Activated CD4-positive, alpha-beta T cell treated with anti-CD3 and anti-CD28 coated beads for 1 hour (primary cell): ENCODE results near the gene GSTA2.
"Not testable (repeated sequence)": the region's sequence is repeated elsewhere in the genome, so short reads cannot be mapped to it uniquely, and the experiment has no call there.

Experiments
- DNase-seq: peaks from one replicate; pipeline ENCODE4 v3.0.0-alpha.2; 2020

Gene GSTA2

GRCh38 chr6:52759085-52759484 is 4.2 kb downstream of the GSTA2 start:
- DNase-seq = no peak

- DNase-seq = not testable (repeated sequence)
Measured at GRCh38 chr6:52757651-52758338, 5.5 kb downstream of the GSTA2 start.

GRCh38 chr6:52754443-52754842 is 8.8 kb downstream of the GSTA2 start:
- DNase-seq = no peak

DNA sequence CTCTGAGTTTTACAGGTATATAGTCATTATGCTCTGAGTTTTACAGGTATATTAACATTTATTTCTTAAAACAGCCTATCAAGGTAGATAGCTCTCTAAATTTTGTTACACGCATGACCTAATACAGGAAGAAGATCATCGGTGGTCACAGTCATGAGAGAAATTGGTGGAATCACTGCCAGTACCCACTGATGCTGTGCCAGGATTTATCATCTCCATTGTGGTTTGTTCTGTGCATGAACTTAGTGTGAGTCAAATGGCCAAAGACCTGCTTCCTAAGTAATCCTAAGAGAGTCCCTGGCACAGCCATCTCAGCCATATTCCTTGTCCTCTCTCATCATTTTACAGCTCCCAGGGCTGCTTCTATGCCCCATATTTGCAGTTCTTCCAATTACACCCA is 10.1 kb downstream of the GSTA2 start:
- DNase-seq = not testable (repeated sequence)

- no peak for DNase-seq
Measured at GRCh38 chr6:52752310-52752709, 11.0 kb downstream of the GSTA2 start.

GRCh38 chr6:52749556-52750152 is 13.6 kb downstream of the GSTA2 start:
- no peak for DNase-seq

- DNase-seq = not testable (repeated sequence)
Measured at GRCh38 chr6:52747301-52747700, 16.0 kb downstream of the GSTA2 start.

GRCh38 chr6:52746213-52746612 is 17.1 kb downstream of the GSTA2 start:
- no peak for DNase-seq

- no peak for DNase-seq
Measured at GRCh38 chr6:52745764-52746201, 17.5 kb downstream of the GSTA2 start.

DNA sequence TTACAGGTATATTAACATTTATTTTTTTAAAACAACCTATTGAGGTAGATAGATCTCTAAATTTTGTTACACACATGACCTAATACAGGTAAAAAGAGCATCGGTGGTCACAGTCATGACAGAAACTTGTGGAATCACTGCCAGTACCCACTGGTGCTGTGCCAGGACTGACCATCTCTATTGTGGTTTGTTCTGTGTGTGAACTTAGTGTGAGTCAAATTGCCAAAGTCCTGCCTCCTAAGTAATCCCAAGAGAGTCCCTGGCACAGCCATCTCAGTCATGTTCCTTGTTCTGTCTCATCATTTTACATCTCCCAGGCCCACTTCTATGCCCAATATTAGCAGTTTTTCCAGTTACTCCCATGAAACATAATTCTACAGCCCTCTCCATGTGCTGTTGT is 21.4 kb downstream of the GSTA2 start:
- DNase-seq = no peak

- no peak for DNase-seq
Measured at GRCh38 chr6:52739627-52740026, 23.6 kb downstream of the GSTA2 start.

- DNase-seq = no peak
Measured at GRCh38 chr6:52739134-52739533, 24.1 kb downstream of the GSTA2 start.

DNA sequence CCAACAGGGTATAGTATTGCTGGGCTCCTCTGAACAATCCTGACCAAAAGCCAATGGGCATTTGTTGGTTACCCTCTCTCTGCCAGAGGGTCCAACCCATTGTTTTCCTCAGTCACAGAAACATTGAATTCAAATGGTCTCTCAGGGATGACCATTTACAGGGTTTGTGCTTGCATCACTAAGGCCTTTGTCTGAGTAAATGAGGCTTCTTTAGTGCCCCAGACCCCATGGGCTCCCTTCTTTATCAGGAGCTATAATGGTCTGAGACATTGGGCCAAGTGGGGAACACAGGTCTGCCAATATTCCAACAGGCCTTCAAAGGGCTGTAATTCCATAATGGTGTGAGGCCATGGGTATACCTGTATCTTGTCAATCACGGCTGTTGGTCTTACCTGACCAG is 27.1 kb downstream of the GSTA2 start:
- DNase-seq = no peak

GRCh38 chr6:52735071-52735470 is 28.2 kb downstream of the GSTA2 start:
- DNase-seq = no peak

- no peak for DNase-seq
Measured at GRCh38 chr6:52734072-52734471, 29.2 kb downstream of the GSTA2 start.

- no peak for DNase-seq
Measured at GRCh38 chr6:52733172-52733571, 30.1 kb downstream of the GSTA2 start.

GRCh38 chr6:52731719-52732118 is 31.6 kb downstream of the GSTA2 start:
- DNase-seq = no peak

- no peak for DNase-seq
Measured at GRCh38 chr6:52729576-52729975, 33.7 kb downstream of the GSTA2 start.

DNA sequence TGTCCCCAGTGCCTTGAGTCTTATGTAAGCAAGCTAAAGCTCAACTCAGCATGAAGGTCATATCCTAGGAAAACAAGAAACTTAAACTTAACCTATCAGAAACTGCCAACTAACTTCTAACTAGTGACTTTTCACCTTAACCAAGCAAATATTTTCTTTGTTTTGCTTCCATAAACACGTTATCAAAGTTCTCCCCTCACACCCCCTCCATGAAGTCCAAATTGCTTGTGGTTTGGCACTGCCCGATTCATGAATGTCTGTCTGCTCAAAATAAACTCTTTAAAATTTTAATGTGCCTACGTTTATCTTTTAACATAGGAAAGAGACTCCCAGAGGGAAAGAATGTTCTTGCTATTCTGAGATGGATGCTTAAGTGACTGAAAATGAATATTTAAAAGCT is 34.9 kb downstream of the GSTA2 start:
- no peak for DNase-seq

DNA sequence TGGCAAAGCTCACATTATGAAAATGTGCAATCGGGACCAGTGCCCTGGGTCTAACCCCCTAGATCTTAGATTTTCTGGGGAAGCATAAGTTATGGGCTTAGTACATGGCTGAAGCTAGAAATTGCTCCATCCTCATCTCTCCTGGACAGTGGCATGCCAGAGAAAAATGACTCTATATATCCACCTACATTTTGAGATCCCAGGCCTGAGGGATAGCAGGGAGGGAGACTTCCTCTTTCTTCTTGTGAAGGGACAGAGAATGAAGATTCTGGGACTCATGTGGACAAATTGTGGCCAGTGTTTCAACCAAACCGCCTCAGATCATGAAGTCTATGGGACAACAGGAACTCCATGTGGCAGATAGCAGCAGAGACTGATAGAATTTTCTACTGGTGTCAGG is 35.4 kb downstream of the GSTA2 start:
- DNase-seq = no peak

GRCh38 chr6:52726741-52727535 is 36.3 kb downstream of the GSTA2 start:
- no peak for DNase-seq

GRCh38 chr6:52726193-52726542 is 37.1 kb downstream of the GSTA2 start:
- no peak for DNase-seq

DNA sequence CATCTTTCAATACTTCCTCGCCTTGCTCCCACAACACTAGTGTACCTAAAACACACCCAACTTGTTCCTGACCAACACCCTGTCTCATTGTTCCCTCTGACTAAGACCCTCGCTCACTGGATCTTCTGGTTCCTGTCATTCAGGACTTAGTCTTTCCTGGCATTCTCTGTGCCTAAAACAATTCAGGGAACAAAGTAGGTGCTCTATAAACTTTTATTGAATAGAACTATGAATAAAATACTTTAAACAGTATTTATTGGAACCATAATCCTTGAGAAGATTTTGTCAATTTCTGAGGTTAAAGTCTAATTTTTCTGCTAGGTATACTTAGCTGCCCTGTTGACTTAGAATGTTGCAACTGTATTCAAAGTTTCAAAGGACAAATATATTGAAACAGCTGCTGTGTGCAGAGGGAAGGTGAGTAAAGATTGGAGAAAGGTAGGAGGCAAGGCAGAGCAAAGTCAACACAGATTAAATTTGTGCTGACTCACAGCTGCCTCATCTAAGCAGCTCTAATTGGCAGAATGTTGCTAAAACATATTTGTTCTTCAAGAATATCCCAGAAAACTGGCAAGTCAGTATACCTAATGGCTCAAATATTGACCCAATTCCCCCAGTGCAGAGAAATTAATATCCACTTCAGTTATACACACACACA is 37.6 kb downstream of the GSTA2 start:
- DNase-seq = no peak

GRCh38 chr6:52725143-52725534 is 38.1 kb downstream of the GSTA2 start:
- DNase-seq = no peak
